HG03039 (cell line): ENCODE measurements around the gene CRY1.
"Not testable (repeated sequence)": the region's sequence is repeated elsewhere in the genome, so short reads cannot be mapped to it uniquely, and the experiment has no call there.

Experiments used
- ATAC-seq: cut with Tn5 transposase; IDR thresholded peaks from one replicate; pipeline ENCODE4 v1.9.1; 2021; ENCODE audit warnings: mild to moderate bottlenecking, moderate library complexity; ENCODE audit not compliant: unreplicated experiment

The CRY1 gene

DNA sequence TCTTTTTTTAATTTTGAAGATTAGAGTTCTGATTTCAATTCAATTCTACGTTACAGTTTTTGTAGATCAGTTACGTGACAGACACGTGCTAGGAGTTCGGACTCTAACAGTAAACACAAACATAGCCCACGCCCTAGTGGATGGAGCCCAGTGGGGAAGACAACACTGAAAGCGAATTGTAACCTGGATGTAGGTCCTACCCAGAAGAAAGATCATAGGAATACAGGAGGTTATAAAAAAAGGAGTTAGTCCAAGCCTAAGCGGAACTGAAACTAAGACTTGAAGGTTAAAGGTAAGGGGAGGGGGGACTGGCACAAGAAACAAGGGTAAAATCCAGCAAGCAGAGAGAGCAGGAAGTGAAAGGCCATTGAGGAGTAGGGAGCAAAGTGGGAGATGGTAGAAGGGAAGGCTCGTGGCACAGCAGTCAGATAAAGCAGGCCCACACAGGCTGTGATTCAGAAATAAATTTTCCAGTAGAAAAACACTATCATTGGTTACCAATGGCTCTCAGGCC lies 15.7 kb upstream of the CRY1 start:
- ATAC-seq = no peak

DNA sequence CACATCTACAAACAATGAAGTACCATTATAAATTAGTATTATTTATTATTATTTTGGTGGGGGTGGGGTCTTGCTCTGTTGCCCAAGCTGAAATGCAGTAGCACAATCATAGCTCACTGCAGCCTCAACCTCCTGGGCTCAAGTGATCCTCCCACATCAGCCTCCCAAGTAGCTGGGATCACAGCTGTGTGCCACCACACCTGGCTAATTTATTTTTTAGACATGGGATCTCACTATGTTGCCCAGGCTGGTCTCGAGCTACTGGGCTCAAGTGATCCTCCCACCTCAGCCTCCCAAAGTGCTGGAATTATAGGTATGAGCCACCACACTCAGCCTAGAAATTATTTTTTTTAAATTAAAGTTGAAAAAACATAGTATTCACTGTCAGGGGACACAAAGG lies 15.0 kb upstream of the CRY1 start:
- not testable (repeated sequence) for ATAC-seq

DNA sequence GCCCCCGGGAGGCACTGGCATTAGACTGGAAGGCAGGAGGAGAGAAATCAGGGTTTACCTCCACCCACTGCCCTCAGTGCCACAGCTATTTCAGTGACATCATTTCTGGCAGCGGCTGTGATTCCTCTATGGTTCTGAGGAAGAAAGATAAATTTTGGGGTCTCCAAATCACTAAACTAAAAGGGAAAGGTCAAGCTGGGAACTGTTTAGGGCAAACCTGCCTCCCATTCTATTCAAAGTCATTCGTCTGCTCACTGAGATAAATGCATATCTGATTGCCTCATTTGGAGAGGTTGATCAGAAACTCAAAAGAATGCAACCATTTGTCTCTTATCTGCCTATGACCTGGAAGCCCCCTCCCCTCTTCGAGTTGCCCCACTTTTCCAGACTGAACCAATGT lies 14.0 kb upstream of the CRY1 start:
- ATAC-seq = no peak

DNA sequence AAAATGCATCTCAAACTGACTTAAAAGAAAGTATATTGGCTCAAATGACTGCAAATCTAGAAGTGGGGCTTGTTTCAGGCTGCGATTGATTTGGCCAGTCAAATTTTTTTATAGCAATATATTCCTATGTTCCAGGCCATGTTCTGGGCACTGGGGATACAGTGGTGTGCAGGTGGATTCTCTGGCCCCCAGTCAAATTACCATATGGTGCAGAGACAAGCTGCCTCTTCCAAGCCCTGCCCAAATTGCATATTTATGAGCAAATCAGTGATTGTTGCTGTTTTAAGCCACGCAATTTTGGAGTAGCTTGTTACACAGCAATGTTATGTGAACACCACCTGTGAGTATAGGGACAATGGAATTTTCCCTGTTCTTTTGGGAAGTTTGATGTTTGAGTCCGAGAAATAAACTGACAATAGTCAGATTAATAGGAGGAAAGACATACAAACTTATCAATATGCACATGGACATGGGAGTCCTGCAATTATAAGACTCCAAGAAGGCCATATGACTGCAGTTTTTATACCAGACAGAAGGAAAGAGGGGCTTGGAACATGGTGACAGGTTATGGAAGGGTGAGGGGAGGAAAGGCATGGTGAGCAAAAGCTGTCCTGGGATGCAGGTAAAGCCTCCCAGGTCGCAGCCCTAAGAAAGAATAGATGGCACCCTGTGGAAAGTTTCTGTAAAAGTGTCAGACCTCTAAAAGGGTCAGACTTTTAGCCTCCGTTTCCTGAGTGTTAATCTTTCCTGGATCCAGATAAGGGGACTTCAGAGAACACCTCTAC lies 13.1 kb upstream of the CRY1 start:
- ATAC-seq = no peak

DNA sequence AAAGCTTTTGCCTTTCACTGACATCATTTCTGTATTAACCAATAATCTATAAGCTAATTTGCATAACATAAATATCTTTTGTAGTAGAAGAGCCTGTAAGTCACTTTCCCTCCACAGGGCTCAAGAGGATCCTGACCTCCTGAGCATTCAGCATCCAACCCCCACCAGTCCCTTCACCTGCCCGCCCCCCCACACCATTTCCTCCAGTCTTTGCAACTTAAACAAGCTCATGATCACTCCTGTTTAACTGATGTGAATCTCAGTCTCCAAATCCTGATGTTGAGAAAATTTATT lies 12.0 kb upstream of the CRY1 start:
- no peak for ATAC-seq

DNA sequence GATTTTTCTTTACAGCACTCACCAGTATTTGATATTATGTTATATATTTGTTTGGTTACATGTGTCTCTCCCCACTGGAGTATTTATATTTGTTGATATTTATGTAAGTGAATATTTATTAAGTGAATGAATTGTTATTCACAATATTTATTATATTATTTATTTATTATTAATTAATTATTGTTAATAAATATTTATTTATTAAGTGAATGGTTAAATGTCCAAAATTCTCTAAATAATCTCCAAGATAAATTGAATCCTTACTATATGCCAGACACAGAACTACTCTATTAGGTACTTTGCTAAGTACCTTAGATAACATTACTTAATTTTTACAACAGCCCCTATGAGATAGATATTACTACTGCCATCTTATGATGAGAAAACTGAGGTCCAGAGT lies 10.2 kb upstream of the CRY1 start:
- ATAC-seq = no peak

DNA sequence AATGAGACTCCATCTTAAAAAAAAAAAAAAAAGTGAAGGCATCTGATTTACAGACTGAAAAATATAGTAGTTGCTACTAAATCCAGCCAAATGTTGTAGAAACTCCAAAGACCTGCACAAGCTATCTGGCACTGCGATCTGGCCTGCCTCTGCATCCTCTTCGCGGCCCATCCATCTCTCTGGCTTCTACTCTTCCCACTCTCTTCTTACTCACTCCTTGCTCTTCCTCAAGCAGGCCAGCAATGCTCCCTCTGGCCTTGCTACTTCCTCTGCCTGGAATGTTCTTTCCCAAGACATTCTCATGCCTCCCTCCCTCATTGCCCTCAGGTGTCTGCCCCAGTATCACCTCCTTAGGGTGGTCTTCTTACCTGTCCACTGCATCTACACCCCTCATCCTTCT lies 9.7 kb upstream of the CRY1 start:
- no peak for ATAC-seq

DNA sequence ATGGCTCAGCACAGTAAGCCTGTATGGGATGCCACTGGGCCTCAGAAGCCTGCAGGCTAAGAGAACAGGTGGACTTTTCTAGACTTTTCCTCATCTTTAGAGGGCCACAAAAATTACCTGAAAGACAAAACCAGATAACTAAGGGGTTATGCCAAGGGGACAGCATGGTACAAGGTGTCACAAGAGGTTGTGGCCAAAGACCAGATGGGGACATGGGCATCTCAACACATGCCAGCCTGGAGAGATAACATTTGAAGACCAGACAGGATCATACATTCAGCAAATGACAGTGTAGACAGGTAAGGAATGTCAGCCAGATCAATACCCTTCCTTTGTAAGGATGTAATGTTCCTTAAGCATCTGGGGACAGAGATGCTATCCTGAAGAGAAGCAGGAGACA lies 8.9 kb upstream of the CRY1 start:
- no peak for ATAC-seq

DNA sequence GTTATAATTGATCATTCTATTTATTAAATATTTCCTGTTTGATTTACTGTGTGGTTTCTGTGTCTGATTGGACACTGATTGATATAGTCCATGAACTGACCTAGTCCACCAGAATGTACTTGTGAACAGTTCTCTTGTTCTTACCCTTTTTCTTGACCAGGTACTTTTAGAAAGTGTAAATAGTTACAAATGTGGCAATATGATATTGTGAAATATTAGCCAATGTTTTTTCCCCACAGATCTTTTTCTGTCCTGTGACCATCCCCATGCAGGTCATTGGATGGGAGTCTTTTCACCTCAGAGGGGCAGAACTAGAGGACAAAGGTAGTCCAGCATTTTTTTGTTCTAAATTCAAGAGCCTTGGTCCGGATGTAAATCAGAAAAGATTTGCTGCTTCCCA lies 8.3 kb upstream of the CRY1 start:
- ATAC-seq = no peak

DNA sequence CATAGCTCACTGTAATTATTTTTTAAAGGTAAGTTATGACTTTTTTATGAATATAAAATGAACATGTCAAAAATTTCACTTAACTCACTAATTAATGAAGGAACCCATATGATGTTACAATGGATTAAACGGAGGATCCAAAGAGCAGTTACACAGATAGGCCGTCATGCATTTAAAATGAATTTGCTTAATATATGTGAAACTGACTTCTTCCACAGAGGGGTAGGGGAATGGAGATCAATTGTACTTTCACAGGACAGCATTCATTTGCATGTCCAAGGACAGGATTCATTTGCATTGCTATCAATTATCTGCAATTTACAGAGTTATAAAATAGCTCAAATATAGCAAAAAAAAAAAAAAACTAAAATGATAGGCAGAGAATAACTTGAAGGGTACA lies 6.6 kb upstream of the CRY1 start:
- ATAC-seq = no peak

DNA sequence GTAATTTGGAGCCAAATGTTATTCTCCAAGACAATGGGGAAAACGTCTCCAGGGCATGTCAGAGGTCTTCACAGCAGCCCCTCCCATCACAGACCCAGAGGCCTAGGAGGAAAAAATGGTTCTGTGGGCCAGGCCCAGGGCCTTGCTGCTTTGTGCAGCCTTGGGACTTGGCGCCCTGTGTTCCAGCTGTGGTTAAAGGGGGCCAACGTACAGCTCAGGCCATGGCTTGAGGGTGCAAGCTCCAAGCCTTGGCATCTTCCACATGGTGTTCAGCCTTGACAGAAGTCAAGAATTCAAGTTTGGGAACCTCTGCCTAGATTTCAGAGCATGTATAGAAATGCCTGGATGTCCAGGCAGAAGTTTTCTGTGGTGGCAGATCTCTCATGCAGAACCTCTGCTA lies 3.2 kb upstream of the CRY1 start:
- ATAC-seq = no peak

DNA sequence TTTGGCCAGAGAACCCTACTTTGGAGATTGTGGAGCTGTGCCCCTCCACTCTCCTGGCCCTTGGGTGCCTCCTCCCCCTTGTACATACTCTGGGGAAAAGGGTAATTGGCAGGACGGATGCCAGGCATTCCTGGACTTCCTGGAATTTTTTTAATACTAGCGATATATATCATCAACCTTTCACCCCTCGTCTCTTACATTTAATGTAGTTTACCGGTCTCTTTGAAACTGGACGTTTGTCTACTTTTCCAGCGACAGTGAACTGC lies 767 bp upstream of the CRY1 start:
- ATAC-seq = no peak

DNA sequence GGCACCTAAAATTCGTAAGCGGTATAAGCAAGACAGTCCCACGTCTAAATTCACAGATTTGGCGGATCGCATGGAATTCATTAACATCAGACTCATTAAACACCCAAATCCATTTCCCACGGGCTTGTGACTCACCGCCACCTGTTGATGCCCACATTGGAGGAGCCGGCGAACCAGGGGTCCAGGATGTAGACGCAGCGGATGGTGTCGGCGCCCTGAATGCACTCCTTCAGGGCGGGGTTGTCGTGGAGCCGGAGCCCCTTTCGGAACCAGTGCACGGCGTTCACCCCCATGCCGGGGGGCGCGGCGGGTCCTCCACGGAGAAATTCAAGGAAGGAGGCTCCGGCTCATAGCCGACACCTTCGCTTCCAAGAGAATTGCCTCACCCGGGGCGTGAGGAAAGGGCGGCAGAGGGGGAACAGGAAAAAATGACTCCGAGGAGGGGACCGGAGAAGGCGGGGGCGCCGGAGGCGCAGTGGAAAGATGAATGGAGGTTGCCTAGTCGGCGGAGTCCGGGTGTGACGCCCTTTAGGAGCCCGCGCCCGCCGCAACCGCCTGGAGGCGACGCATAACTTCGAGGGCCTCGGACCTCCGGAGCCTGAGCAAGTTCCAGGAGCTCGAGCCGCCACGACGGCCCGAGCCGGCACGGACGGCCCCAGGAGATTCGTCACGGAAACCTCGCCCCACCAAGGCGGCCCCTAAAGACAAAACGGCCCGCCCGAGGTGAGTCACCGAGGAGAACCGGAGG lies 506 bp downstream of the CRY1 start:
- peak; percentile 24 for ATAC-seq

DNA sequence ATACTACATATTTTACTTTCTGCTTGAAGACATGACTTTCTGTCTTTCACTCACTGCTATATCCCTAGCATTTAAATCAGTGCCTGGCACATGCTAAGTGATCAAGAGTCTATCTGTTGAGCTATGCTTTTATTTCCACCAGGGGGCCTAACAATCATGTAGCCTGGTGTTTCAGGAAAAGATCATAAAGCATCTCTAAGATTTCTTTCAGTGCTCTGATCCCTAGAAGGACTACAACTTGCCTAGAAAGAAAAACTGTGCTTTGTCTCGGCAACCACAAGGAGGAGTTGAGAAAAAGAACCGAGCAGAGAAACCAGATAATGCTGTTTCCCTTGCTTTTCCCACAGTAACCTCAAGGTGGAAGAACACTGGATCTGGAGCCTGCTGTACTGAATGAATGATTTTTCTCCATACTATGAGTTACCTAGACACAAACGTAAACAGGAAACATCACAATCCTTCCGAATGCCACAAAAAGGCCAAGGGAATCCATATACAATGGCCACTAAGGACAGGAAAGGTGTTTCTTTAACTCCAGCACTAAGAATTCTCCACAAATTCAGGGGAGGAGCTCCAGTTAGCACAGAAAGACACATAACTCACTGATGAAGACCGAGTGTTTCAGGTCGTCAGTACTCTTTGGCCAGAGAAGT lies 1.2 kb downstream of the CRY1 start:
- no peak for ATAC-seq

DNA sequence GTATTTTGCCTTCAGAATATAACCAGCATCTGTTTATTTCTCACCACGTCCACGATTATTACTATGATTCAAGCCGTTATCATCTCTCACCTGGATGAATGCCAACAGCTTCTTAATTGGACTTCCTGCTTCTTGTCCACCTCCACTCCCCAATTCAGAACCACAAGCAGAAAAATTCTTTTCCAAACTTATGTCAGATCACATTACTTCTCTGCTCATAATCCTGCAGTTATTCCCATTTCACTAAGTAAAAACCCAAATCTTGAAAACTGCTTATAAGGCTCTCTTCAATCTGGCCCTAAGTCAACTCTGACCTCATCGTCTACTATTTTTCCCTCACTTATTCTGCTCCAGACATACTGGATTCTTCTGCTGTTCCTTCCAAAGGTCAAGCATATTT lies 2.0 kb downstream of the CRY1 start:
- ATAC-seq = no peak

DNA sequence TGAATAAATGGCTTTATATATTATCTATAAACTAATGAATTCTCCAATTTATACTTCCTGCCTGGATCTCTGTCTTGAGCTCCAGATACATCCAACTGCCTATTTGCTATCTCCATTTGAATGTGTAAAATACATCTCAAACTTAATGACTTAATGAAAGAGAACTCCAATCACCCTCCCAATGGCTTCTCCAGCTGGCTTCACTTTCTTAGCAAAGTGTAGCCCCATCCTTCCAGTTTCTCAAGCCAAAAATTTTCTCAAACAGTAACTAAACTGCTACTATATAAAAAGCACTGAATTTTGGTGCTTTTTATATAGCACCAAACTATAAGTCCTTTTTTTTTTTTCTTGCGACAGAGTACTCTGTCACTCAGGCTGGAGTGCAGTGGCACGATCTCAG lies 2.6 kb downstream of the CRY1 start:
- no peak for ATAC-seq

DNA sequence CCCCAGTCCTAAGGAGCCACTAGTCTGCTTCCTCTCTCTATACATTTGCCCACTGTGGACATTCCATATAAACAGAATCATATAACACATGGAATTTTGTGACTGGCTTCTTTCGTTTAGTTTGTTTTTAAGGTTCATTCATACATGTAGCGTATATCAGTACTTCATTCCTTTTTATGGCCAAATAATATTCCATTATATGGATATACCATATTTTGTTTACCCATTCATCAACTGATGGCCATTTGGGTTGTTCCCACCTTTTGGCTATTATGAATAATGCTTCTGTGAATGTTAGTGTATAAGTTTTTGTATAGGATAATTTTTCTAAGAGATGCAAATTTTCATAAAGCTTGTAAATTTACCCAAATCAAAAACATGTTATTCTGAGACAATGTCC lies 4.4 kb downstream of the CRY1 start:
- ATAC-seq = no peak

DNA sequence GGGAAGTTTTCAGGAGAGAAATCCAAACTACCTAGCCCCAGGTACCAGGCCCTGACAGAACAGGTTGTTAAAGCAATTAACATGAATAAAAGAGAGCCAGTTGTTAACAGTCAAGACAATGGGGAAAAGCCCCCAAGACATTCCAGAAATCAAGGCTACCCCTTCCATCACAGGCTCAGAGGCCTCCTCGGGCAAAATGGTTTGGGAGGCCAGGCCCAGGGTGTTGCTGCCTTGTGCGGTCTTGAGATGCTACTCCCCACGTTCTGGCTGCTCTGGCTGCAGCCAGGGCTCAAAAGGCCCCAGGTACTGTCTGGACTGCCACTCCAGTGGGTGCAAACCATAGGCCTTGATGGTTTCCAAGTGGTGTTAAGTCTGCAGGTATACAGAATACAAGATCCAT lies 7.0 kb downstream of the CRY1 start:
- no peak for ATAC-seq

DNA sequence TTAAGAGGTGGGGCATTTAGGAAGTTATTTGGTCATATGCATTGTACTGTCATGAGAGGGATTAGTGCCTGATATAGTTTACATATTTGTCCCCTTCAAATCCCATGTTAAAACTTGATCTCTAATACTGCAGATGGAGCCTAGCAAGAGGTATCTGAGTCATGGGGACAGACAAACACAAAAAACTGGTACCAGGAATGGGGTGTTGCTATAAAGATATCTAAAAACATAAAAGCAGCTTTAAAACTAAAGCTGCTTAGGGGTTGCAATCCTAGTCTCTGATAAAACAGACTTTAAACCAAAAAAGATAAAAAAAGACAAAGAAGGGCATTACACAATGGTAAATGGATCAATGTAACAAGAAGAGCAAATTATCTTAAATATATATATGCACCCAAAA lies 11.6 kb downstream of the CRY1 start:
- no peak for ATAC-seq

DNA sequence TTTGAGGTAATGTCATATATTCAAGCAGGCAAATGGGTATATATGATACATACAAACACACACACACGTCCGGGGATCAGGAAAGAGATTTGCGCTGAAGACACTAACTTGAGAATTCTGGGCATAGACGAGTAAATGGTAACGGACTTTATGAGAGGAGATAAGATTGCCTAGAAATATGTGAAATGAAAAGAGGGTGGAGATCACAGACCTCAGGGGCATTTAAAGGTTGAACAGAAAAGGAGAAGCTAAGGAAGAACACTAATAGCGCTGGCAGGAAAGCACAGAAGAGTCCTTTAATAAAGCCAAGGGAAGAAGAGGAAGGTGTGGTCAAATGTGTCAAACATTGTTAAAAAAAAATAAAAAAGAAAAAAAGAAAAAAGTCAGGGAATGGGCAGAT lies 13.1 kb downstream of the CRY1 start:
- no peak for ATAC-seq

DNA sequence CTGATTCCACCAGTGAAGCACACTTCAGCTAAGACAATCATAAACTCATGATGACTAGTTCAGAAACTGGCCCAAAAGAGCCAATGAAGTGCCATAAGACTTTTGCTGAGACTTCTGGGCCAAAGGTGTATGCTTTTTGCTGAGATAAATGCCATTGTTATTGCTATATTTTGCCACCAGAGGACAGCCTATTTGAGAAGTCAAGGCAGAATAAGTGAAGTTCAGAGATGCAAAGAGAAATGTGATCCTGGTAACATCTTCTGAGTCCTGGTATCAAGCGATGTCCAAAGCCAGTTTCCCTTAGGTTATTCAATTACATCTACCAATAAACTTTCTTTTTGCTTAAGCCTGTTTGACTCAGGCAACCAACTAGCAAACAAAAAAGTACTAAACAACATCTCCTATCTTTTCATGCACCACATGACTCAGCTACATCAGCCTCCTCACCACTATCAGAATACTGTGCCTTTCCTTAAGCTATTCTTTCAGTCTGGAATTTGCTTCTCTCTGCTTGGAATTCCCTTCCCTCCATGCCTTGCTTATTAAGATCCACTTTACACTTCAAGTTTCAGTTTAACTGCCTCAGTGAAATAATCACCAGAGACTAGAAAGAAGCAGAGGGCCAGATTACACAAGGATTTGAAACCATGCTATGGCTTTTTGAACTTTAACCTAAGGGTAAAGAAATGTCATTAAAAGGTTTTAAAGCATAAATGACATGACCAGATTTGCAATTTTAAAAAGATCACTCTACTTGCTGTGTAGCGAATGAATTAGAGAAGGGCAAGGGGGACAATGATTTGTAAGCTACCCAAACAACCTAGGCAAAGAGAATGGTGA lies 14.0 kb downstream of the CRY1 start:
- ATAC-seq = no peak

DNA sequence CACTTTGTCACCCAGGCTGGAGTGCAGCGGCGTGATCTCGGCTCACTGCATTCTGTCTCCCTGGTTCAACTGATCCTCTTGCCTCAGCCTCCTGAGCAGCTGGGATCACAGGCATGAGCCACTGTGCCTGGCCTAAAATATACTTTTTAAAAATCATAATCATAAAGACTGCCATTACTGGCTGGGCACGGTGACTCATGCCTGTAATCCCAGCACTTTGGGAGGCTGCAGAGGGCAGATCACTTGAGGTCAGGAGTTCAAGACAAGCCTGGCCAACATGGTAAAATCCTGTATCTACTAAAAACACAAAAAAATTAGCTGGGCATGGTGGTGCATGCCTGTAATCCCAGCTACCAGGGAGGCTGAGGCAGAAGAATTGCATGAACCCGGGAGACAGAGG lies 20.1 kb downstream of the CRY1 start:
- ATAC-seq = not testable (repeated sequence)
